ENCODE measurements around the gene ANO3. TPM values are rescaled to one million over a fixed set of nuclear protein-coding genes. Genes with fewer than 3 reads are reported as not detected.

Gene ANO3
- total RNA-seq, 1 donor from 2014 or later: 0.27 TPM

GRCh38 chr11:26457636-26458035 is 125.7 kb downstream of the ANO3 start:
- no peak for TF ChIP-seq CTCF (IDR thresholded peaks at IDR 0.05)
- no peaks in the 10 kb centered on the region for H3K27me3 ChIP-seq (ENCODE audit: low read depth)
- DNase-seq (no peak), ATAC-seq (no peak)
- no peaks in the 10 kb centered on the region for H3K9me3 ChIP-seq
- no peaks in the 10 kb centered on the region for H3K4me1 ChIP-seq
- no peak overlapping the region for H3K27ac ChIP-seq
- intact Hi-C loops (cut with DNase I): no loop called here
- no peaks in the 10 kb centered on the region for H3K36me3 ChIP-seq
- H3K4me3 ChIP-seq: no peak overlapping the region

GRCh38 chr11:26465274-26465673 is 133.3 kb downstream of the ANO3 start:
- Histone ChIP-seq H3K4me1 (no peaks in the 10 kb centered on the region), H3K4me3 (no peak overlapping the region), H3K27ac (no peak overlapping the region), H3K9me3 (no peaks in the 10 kb centered on the region), H3K27me3 (ENCODE audit: low read depth) (no peaks in the 10 kb centered on the region), H3K36me3 (no peaks in the 10 kb centered on the region)
- DNase-seq (no peak), ATAC-seq (no peak)
- no peak for TF ChIP-seq CTCF (IDR thresholded peaks at IDR 0.05)
- intact Hi-C loops (cut with DNase I): no loop called here

DNA sequence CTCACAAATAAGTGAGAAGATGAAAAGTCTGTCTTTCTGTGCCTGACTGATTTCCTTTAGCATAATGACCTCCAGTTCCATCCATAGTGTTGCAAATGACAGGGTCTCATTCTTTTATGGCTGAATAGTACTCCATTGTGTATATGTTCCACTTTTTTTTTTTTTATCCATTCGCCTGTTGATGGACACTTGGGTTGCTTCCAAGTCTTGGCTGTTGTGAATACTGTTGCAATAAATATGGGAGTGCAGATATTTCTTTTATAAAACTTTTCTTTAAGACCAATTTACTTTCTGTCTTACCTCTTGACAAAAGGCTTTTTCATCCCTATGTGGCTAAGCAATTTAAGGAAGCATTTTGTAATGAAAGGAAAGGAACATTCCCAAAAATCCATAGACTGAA is 135.6 kb downstream of the ANO3 start:
- DNase-seq: no peak
- H3K4me3 ChIP-seq: no peak overlapping the region
- H3K9me3 ChIP-seq: no peaks in the 10 kb centered on the region
- H3K36me3 ChIP-seq: no peaks in the 10 kb centered on the region
- intact Hi-C loops (cut with DNase I): no loop called here
- no peaks in the 10 kb centered on the region for H3K4me1 ChIP-seq
- TF ChIP-seq CTCF (IDR thresholded peaks at IDR 0.05): no peak
- ATAC-seq: no peak
- H3K27me3 ChIP-seq (ENCODE audit: low read depth): no peaks in the 10 kb centered on the region
- H3K27ac ChIP-seq: no peak overlapping the region

DNA sequence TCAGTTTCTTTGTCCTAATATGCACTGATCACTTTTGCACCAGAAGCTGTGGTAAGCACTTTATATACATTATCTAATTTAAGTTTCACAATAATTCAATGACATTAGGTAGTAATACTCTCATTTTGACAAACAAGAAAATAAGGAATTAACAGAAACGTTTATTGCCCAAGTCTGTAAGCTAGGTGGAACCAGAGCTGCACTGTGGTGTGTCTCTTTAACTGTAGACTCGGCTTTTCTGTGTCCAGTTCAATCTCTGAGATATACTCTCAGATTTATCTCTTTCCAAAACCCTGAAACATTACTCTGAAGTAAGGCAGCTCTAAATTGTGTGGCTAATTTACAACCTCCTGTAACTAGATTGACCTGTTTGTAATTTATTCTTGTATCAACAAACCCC is 139.1 kb downstream of the ANO3 start:
- Histone ChIP-seq H3K4me1 (no peaks in the 10 kb centered on the region), H3K9me3 (no peaks in the 10 kb centered on the region), H3K36me3 (no peaks in the 10 kb centered on the region), H3K27me3 (ENCODE audit: low read depth) (no peaks in the 10 kb centered on the region), H3K27ac (no peak overlapping the region), H3K4me3 (no peak overlapping the region)
- DNase-seq: no peak
- intact Hi-C loops (cut with DNase I): no loop called here
- no peak for TF ChIP-seq CTCF (IDR thresholded peaks at IDR 0.05)
- ATAC-seq: no peak

GRCh38 chr11:26473216-26474194 is 141.6 kb downstream of the ANO3 start:
- no peaks in the 10 kb centered on the region for H3K9me3 ChIP-seq
- no peak for TF ChIP-seq CTCF (IDR thresholded peaks at IDR 0.05)
- ATAC-seq (no peak), DNase-seq (no peak)
- H3K4me1 ChIP-seq: no peaks in the 10 kb centered on the region
- H3K36me3 ChIP-seq: no peaks in the 10 kb centered on the region
- H3K27ac ChIP-seq: no peak overlapping the region
- intact Hi-C loops (cut with DNase I): no loop called here
- H3K27me3 ChIP-seq (ENCODE audit: low read depth): no peaks in the 10 kb centered on the region
- no peak overlapping the region for H3K4me3 ChIP-seq
